Amniotic epithelial cell (primary cell): Measurements from ENCODE around the gene NR2F2.

ENCODE experiments used
- DNase-seq: peaks from one replicate; pipeline ENCODE4 v3.0.0-alpha.2; 2010; ENCODE audit warnings: low read depth

The NR2F2 gene

DNA sequence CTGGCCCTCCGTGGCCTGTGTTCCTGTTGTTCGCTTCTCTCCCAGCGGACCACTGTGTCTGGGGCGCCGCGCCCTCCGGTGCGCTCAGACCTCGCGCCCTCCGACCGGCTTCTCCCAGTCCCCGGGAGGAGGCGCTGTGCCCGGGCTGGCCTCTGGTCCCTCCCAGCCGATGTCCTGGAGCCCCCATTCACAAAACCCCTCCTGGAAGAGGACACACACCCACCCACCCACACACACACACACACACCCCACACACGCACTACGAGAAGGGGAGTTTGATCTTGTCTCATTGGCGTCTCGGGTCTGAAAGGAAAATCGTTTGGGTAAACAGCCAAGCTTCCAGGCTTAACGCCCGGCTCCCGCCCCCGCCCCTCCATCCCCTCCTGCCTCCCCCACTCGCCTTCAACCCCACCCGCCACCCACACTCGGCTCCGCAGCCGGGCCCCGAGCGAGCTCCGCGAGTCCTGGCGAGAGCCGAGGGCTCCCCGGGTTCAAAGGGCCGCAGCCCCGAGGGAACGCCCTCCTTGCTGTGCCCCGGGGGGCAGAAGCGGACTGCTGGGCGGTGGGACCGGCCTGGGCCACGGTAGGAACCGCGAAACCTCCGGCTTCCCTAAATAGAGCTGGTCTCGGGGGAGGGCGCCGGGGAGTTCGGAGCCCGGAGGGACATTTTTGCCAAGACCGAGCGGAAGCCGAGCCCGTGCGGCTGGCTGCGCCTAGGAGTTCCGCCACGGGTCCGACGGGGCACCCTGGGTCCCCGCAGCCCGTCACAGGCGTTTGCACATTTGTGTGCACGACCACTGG is 23.6 kb downstream of the NR2F2 start:
- DNase-seq, result no peak

GRCh38 chr15:96354731-96355567 is 24.4 kb downstream of the NR2F2 start:
- peak; percentile 82 for DNase-seq

GRCh38 chr15:96355568-96356187 is 25.2 kb downstream of the NR2F2 start:
- no peak for DNase-seq

DNA sequence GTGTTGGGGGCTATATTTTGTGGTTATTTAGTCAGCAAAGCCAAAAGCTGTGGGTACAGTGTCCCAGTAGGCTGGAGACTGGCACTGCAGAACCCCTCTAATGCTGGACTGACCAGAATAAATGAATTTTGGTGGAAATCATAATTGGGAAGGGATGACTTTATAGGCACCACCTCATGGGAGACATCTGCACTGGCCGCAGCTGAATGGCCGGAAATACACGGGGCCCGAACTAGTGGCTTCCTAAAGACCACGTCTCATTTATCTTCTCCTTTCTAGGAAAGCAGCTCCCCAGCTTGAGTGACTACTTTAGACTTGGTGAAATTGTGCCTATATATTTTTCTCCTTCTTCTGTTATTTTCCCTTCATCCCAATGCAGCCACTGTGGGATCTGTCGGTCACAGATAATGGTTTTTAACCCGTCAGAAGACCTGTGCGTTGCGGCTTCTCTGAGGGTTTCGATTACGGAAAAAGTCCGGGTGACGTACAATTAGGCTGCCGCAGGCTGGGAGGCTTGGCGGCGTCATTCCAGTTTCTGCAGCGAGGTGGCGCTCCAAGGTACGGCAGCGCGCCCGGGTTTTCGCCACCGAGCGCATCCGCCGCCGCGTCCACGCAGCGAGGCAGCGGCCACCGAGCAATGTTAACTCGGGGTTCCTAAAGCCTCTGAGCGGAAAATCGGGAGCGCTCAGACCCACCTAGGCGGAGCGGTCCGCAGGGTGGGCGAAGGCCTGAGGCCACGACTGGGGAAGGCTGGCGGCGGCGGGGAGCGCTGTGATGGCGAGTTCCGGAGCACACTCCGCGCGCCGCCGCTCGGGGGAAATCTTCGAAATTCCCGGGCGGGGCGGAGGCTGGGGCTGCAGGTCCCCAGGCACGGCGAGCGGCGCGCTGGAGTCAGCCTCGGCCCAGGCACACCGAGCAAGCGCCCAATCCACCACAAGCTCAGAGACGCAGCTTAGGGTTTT is 26.3 kb downstream of the NR2F2 start:
- peak; percentile 70 for DNase-seq

DNA sequence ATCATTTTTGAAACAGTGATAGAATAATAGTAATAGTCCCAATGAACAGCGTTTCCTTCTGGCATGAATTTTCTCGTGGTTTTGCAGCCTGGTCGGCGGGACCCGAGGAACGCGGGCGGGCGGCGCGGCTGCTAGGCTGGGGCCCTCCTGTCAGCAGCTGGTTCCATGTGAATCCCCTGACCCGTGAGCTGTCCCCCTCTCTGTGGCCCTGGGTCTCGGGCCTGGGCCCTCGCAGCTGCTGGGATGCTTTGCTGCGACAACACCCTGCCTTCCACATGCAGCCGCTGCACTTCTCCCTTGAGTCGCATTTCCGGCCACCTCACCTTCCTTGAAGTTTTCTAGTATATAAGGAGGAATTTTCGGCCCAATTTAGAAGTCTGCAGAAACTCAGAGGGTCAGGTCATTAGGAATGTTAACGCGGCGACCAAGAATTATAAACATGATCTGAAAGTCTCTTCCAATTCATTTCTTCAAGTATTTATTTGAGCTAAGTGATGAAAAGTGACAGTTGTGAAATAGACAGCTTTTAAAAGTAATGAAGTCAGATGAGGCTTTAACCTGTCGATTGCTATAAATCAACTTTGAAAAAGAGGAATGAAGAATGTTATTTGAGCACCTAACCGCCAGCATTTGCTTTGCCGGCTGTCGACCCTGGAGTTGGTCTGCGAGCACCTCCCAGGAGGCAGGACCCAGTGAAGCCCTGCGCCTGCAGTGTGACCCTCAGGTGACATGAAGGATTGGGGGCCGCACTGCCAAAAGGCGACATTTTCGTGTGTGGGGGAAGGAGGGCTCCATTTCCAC is 27.7 kb downstream of the NR2F2 start:
- DNase-seq, result no peak

DNA sequence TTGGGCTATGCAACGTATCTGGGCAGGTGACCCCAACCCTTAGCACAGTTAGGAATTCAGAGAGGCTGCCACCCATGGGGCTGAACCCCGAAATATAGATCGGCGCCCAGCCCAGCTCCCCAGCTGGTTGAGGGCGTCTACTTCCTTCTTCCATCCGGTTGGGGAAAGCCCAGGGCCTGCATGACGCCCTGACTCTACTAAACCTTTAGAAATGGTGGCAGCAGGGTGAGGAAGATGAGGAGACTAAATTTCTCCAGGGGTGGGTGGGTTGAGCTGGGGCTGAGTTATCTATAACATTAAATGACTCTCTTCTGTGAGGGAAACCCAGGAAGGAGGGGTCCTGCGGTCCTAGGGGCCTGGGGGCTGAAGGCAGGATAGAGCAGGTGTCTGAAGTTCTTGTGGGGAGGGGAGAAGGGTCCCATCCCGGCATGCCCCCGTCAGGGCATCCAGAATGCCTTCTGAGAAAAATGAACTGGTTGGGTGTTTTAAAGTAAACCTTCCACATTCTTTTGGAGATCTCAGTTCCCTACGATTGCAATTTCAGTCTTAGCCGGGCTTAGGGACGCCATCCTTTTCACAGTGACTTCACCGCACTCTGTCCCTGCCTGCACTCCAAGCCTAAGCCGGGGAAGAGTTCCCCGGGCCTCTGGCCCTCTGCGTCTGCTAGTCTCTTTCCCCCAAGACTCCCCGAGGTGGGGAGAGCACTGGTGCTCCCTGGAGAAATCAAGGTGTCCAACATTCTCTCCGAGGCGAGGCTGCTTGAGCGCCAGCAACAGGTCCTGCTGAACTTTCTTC is 28.5 kb downstream of the NR2F2 start:
- no peak for DNase-seq

DNA sequence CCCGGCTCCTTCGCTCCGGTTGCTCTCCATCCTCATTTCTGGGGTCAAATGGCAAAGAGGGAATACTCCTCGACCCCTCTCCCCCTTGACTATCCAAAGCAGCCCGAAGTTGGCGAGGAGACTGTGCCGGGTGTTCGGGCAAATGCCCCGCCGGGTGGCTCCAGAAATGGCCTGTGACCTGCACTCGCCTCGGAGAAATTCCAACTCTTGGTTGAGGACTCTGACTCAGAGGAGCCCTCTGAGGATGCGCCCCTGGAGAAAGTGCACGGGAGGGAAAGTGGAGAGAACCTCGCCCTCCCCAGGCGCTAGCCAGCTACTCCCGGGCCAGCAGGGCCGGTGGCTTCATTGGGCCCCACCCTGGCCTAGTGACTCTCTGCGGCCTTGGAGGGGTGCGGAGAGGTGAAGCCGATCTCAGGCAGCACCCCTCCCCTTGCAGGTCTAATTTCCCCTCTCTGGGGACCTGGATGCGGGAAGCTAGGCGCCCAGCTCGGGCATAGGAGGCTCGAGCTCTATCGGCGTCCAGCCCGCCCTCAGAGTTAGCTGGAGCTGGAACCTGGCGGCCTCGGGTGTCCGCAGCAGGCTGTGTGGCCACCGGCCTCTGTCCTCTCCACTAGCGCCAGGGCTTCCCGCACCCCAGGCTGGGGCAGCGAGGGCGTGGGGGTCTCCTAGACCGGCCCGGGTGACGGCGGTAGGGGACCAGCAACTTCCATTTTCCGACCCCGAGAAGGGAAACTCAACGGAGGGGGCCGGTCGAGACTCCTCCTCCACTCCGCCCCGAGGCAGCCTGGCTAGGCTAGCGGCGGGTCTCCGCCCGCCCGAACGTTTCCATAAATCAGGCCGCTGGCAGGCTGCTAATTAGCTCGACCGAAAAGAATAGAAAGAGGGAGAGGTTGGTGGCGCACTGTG is 29.4 kb downstream of the NR2F2 start:
- DNase-seq, result no peak

DNA sequence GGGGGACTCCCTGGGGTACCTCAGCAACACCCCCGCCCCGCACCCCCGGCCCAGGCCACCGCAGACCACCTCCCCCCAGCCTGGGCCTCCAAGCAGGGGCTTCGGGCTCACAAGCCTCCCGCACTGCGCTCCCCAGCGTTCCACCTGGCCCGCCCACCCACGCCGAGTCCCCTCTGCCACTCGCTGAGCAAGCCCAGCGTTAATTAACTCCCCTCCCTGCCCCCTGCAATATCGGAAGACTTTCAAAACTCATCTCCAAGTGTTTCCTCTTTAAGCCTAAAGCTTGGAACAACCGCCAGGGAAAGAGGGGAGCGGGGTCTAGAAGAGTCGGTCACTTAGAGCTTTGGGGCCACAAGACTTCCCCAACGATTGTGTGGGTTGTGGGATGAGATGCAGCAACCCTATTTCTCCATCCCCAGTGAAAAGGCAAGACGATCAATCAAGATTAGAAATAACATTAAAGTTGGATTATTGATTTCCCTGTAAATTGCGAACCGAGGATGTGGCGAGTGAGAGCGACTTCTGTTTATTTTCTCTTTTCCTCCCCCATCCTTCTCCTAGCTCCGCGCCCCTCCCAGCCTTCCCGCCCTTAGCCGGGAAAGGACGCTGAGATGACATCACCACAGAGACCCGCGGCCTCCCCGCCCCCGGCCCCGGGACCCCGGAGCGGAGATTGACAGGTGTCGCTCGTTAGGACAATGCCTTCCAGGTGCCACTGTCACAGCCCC is 30.2 kb downstream of the NR2F2 start:
- DNase-seq, result no peak

DNA sequence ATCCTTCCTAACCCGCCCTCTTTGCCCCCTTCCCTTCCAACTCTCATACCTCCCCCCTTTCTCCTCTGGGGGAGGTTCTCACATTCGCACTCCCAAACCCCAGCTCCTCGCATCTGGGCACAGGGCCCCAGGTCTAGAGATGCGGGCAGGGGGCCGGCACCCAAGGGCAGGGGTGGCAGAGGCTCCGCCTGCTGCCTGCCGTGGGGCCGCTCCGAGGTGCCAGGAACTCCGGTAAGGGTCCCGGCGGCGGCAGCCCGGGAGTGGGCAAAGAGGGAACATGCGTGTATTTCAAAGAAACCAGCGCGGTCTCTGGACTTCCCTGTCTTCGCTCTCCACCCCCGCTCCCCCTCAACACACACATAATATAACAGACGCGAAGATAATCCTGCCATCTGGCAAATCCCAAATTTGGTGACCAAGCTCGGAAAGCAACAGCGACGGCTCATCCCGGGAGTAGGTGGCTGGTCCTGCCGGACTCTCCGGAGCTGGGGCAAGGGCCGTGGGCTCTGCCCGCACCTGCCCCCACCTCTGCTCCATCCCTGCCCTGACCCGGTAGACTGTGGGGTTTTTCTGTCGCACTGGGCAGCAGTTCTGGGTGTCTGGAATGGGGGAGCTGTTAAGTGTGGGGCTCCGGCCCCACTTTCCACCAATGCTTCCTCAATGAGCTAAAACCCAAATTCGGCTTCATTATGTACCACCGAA is 31.0 kb downstream of the NR2F2 start:
- DNase-seq, result no peak

DNA sequence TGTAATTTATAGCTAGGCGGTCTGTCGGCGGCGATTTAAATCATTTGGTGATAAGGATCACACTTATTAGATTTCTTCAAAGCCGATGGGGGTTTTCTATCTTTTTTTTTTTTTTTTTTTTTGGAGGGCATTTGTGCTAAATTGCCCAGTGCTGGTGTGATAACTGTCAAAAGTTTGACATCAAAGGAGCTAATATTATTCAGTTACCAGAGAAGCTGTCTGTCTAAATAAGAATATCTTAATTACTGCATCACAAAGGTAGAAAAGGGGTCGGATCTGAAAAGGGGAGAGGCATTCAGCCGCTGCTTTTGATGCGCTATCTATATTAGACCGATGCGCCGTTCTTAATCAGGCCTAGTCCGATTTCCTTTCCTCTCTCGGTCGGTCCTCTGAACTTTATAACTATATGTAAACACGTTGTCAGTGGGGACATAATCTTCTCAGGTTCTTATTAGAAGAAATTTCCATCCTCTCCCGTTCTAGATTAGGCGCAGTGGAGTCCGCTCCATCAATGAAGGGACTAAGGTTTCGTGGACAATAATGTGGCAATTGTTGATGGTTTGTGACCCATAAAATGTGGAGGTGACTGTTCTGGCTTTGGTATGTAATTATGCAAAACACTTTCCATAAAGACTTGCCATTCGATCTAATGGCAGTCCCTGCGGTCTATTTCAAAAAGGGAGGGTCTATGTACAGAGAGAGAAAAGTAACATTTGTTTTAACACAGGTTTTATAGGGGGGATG is 31.7 kb downstream of the NR2F2 start:
- no peak for DNase-seq

GRCh38 chr15:96362755-96363651 is 32.5 kb downstream of the NR2F2 start:
- DNase-seq, result no peak

- no peak for DNase-seq
Measured at GRCh38 chr15:96363707-96364106, 33.2 kb downstream of the NR2F2 start.

GRCh38 chr15:96365781-96366525 is 35.5 kb downstream of the NR2F2 start:
- no peak for DNase-seq

GRCh38 chr15:96366526-96366877 is 36.0 kb downstream of the NR2F2 start:
- DNase-seq, result no peak
